LNCaP clone FGC (cell line): ENCODE results near the gene FOXP4.

Experiments
- DNase-seq: peaks from one replicate; pipeline ENCODE4 v3.0.0-alpha.2; 2011; ENCODE audit warnings: low read depth
- H3K4me3 ChIP-seq: 2 replicates; pipeline ENCODE4 v1.5.1; 2011; ENCODE audit warnings: mild to moderate bottlenecking, low read depth, low read length, control low read depth
- TF ChIP-seq, protein P1 (sequence below): IDR thresholded peaks from 2 replicates; pipeline ENCODE4 v1.5.1; 2012; ENCODE audit warnings: mild to moderate bottlenecking; ENCODE audit not compliant: control insufficient read depth, insufficient read depth; ENCODE audit errors: extremely low read depth

The FOXP4 gene

GRCh38 chr6:41529970-41530369 lies 16.2 kb upstream of the FOXP4 start:
- no peak overlapping the region for H3K4me3 ChIP-seq
- TF ChIP-seq, protein P1, sequence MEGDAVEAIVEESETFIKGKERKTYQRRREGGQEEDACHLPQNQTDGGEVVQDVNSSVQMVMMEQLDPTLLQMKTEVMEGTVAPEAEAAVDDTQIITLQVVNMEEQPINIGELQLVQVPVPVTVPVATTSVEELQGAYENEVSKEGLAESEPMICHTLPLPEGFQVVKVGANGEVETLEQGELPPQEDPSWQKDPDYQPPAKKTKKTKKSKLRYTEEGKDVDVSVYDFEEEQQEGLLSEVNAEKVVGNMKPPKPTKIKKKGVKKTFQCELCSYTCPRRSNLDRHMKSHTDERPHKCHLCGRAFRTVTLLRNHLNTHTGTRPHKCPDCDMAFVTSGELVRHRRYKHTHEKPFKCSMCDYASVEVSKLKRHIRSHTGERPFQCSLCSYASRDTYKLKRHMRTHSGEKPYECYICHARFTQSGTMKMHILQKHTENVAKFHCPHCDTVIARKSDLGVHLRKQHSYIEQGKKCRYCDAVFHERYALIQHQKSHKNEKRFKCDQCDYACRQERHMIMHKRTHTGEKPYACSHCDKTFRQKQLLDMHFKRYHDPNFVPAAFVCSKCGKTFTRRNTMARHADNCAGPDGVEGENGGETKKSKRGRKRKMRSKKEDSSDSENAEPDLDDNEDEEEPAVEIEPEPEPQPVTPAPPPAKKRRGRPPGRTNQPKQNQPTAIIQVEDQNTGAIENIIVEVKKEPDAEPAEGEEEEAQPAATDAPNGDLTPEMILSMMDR, result no peak
- no peak for DNase-seq

DNA sequence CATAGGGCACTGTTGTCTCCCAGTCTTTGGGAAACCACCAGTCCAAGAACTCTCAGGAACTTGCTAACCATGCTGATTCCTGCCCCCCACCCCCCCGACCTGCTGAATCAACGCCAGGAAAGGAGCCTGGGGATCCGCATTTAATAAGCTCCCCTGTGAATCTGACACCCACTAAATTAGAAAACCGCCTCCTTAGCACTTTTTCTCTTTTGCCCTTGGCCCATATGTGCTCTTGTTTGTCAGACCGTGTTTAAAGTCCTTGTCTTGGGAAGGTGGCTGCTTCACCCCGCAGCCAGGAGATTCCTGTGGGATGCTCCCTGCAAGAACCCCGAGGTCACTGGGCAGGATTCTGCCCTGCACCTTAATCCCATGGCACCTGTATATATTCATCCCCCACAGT lies 15.7 kb upstream of the FOXP4 start:
- no peak for DNase-seq
- TF ChIP-seq, protein P1, result no peak
- no peak overlapping the region for H3K4me3 ChIP-seq

DNA sequence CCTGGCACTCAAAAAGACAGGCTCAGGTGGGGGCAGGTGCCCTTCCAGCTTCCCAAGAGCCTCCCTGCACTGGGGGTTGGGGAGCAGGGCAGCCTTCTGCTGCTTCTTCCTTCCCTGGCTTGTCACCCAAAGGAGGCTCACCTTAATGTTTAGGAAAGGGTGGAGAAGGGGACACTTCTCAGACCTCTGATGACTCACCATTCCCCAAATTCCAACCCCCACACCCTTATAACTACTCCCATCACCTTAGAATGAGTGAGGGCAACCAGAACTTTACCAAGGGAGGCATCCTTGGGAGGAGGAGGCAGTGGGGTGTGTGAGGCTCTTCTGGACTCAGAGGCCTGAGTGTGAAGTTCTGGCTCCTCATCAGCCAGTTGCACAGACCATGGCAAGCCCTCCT lies 15.2 kb upstream of the FOXP4 start:
- no peak overlapping the region for H3K4me3 ChIP-seq
- TF ChIP-seq, protein P1, result no peak
- no peak for DNase-seq

DNA sequence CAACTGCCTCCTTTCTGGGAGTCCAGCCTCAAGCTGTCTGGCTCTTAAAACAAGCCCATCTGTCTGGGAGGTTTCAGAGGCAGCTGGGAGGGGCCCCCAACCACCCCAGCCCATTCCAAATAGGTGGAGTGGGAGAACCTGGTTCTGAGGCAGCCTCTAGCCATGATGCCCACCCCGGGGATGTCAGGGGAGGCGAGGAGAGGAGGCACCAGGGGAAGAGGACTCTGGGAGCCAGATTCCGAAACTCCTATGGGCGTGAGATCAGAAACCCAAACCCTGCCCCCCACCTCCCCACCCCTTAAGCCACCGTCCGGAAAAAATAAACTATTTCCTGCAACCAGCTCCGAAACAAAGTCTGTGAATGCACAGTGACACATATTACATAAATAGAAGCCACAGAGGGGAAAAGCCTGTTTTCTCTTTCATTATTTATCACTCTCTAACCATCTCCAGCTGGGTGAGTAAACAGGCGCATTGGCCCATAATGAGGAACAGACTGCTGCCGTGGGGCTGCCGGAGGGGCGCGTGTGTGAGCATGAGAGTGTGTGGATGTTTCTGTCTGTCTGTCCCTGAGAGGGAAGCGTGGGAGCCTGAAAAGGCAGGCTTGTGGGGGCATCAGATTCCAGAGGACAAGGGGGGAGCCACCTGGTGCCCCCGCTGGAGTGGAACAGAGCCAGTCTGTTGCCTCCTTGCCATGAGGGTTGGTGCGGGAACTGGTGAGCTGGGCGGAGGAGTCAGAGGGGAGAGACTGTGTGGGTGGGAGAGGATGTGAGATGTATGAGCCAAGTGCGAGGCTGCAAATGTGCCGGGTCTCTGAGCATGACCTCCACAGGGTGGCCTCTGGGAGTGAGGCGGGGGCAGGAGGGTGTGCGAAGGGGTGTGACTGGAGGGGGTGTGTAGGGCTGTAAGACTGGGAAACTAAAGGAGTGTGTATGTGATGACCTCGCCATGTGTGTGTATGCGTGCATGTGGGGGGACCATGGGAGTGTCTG lies 14.3 kb upstream of the FOXP4 start:
- no peak overlapping the region for H3K4me3 ChIP-seq
- TF ChIP-seq, protein P1, result no peak
- no peak for DNase-seq

- no peak overlapping the region for H3K4me3 ChIP-seq
- TF ChIP-seq, protein P1, result no peak
- DNase-seq, result no peak
Observed at GRCh38 chr6:41535766-41536165, 10.4 kb upstream of the FOXP4 start.

DNA sequence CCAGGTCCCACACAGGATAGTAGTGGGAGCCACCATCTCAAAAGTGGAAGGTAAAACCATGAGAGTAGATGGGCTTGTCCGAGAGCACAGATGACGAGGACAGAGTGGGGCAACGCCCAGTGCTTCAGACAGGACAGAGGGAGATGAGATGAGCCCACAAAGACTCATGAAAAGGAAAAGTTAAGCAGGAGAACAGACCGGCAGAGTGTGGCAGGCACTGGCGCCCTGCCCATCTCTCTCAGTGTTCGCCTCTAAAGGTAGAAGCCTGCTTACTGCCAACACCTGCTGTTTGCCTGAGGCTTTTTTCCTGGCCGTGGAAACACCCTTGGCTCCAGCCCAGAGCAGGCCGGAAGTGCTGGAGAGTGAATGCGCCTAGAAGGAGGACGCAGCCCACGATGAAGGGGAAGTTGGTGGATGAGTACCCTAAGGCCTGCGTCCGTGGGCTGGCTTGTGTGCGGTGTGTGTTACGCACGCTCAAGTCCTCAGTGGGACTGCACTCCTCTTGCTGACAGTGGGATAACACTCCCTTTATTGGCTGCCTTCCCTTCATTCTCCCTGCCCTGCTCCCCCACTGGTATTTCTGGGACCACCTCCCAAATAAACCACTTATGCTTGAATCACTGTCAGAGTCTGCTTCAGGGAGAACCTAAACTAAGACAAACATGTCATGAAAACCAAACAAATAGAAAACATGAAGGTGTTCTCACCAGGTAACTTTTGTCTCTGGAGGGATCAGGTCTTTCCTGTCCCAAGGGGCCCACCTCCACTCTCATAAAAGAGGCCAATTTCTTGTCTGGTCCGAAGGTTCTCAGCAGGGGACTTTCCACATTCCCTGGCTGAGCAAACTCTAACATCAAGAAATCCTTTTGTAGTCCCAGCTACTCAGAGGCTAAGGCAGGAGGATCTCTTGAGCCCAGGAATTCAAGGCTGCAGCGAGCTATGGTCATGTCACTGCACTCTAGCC lies 9.1 kb upstream of the FOXP4 start:
- peak; percentile 85 for DNase-seq
- H3K4me3 ChIP-seq, result peak overlapping the region; percentile 22

More for the DNA sequence above, 9.1 kb upstream of the FOXP4 start:
- TF ChIP-seq, protein P1, result no peak
